HG03025 (cell line): Measurements from ENCODE around the gene SIRT2.
"Not testable (repeated sequence)": the region's sequence is repeated elsewhere in the genome, so short reads cannot be mapped to it uniquely, and the experiment has no call there.

ENCODE experiments used
- ATAC-seq: cut with Tn5 transposase; IDR thresholded peaks from one replicate; pipeline ENCODE4 v1.9.1; 2021; ENCODE audit warnings: mild to moderate bottlenecking, moderate library complexity; ENCODE audit not compliant: unreplicated experiment, low FRiP score

SIRT2 gene

DNA sequence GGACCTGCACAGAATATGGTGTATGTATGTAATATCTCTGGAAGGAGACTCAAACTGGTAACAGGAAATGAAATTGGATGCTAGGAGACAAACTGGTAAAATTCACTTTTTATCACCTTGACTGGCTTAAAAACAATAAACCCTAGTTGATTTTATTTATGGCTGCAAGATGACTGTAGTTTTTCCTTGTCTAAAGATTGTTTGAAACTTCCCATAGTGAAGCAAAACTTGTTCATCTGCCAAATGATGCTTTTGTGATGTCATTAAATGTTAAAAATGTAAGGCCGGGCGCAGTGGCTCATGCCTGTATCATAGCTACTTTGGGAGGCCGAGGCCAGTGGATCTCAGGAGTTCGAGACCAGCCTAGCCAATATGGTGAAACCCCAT, 65.3 kb downstream of the SIRT2 start:
- ATAC-seq = no peak

DNA sequence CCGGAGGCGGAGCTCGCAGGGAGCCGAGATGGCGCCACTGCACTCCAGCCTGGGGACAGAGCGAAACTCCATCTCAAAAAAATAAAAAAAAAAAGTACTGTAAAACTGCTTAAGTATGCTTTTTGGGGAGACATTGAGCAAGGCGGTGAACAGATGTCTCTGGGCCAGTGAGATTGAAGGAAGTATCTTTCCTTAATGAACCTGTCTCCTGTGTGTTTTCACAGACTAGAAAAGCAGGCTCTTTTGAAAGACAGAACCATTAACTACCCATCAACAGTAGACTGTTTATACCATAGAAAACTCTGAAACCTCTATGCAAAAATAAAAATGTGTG, 66.4 kb downstream of the SIRT2 start:
- ATAC-seq = no peak

DNA sequence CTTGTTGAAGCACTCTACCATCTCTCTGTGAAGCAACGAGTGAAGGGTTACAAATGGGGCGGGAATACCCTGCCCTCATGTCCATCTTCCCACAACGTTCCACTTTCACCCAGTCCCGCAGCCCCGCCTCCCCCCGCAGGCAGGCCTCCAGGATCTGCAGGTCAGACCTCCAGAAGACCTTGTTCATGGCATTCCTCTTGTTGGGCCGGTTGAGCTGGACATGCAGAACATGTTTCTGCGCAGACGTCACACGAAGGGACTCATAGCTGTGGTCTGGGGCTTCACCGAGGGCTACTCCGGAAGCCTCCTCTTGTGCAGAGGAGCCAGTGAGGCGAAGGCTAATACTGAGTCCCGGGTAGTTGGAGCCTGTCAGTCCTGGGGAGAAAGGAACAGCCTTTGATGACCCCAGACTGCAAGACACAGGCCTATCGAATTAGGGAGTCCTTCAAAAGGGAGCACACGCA, 68.2 kb downstream of the SIRT2 start:
- peak; percentile 33 for ATAC-seq

GRCh38 chr19:38830039-38830733, 69.2 kb downstream of the SIRT2 start:
- no peak for ATAC-seq

GRCh38 chr19:38829203-38829602, 70.2 kb downstream of the SIRT2 start:
- not testable (repeated sequence) for ATAC-seq
